HCT116 (cell line): ENCODE results near the gene WNT2B. TPM values are rescaled to one million over a fixed set of nuclear protein-coding genes. Genes with fewer than 3 reads are reported as not detected.

Experiments
- ATAC-seq: fragments of 200-7000 bp; cut with Tn5 transposase; 2 replicates; pipeline ENCODE4 v1.9.1; 2020; ENCODE audit warnings: mild to moderate bottlenecking, moderate library complexity
- BruUV-seq: library from RNA; stranded (reverse); fragments of 400-500 nt; replicated peaks from 2 replicates; lab custom pipeline; 2021; lab: Mats Ljungman, UMichigan
- CTCF ChIA-PET: fragments of 300-600 bp; sonication (Branson Sonifier 250); formaldehyde crosslinking; loops from one replicate; lab custom pipeline; 2021; ENCODE audit warnings: antibody characterized with exemption; lab: Charles Lee
- POLR2A ChIA-PET: fragments of 300-600, 350-600 bp; sonication (Branson Sonifier 250); formaldehyde crosslinking; loops from one replicate; lab custom pipeline; 2021; ENCODE audit warnings: antibody characterized with exemption; lab: Charles Lee
- RAD21 ChIA-PET, 2 experiments: fragments of 300-600 bp; sonication (Branson Sonifier 250); formaldehyde crosslinking; loops; one replicate each; lab custom pipeline; 2023; ENCODE audit warnings: low total read pairs in 2 of 2; ENCODE audit not compliant: uncharacterized antibody in 2 of 2, unreplicated experiment in 2 of 2, low non-redundant PET in 1 of 2; lab: Charles Lee
- DNase-seq: peaks from one replicate; pipeline ENCODE4 v3.0.0-alpha.2; 2010; ENCODE audit warnings: low read depth, low spot score
- H2AFZ ChIP-seq: fragments of 200-600 bp; shearing (Covaris generic), sonication (generic); 2 replicates; pipeline ENCODE4 v1.6.1; 2017; ENCODE audit warnings: low read depth, mixed run types, mixed read lengths, antibody characterized with exemption, low read length; ENCODE audit not compliant: poor library complexity, severe bottlenecking
- H3K27ac ChIP-seq: 2 replicates; pipeline ENCODE4 v1.5.1; 2012; ENCODE audit warnings: low read depth, low read length
- H3K27me3 ChIP-seq: fragments of 200-600 bp; sonication (generic); 2 replicates; pipeline ENCODE4 v1.6.1; 2016; ENCODE audit warnings: mixed run types, low read length, mixed read lengths; ENCODE audit not compliant: insufficient read depth
- H3K36me3 ChIP-seq, 2 experiments: fragments of 200-500 bp in 1 of 2; fragments of 200-600 bp in 1 of 2; sonication (Bioruptor generic) in 1 of 2; sonication (generic) in 1 of 2; 2 replicates each; pipeline versions ENCODE4 v1.5.1 to v1.6.1; 2014 to 2016; ENCODE audit warnings: low read length in 2 of 2, inconsistent platforms in 1 of 2, mixed read lengths in 1 of 2, mixed run types in 1 of 2; ENCODE audit not compliant: insufficient read depth in 2 of 2, control insufficient read depth in 1 of 2
- H3K4me1 ChIP-seq, 2 experiments: fragments of 200-600 bp in 1 of 2; sonication (generic) in 1 of 2; 2 replicates each; pipeline versions ENCODE4 v1.5.1 to v1.6.1; 2012 to 2017; ENCODE audit warnings: low read length in 2 of 2, inconsistent platforms in 1 of 2, mild to moderate bottlenecking in 1 of 2, mixed read lengths in 1 of 2, mixed run types in 1 of 2, moderate library complexity in 1 of 2; ENCODE audit not compliant: insufficient read depth in 2 of 2, control insufficient read depth in 1 of 2
- H3K4me2 ChIP-seq: fragments of 200-600 bp; sonication (generic); 2 replicates; pipeline ENCODE4 v1.6.1; 2017; ENCODE audit warnings: mixed run types, low read length, mixed read lengths
- H3K4me3 ChIP-seq, 2 experiments: fragments of 200-600 bp in 1 of 2; sonication (generic) in 1 of 2; replicated peaks in 1 of 2; 2 replicates each; pipeline ENCODE4 v1.5.1; 2011 to 2016; ENCODE audit warnings: low read length in 2 of 2, control low read depth in 1 of 2, low read depth in 1 of 2, mild to moderate bottlenecking in 1 of 2, mixed read lengths in 1 of 2, mixed run types in 1 of 2
- H3K79me2 ChIP-seq: fragments of 200-600 bp; sonication (generic); 2 replicates; pipeline ENCODE4 v1.6.1; 2017; ENCODE audit warnings: mild to moderate bottlenecking, mixed run types, low read length, moderate library complexity, mixed read lengths; ENCODE audit not compliant: insufficient read depth
- H3K9ac ChIP-seq: fragments of 200-600 bp; sonication (generic); 2 replicates; pipeline ENCODE4 v1.6.1; 2016; ENCODE audit warnings: low read length, mixed read lengths
- H3K9me2 ChIP-seq: fragments of 200-600 bp; sonication (generic), shearing (Covaris generic); 2 replicates; pipeline ENCODE4 v1.6.1; 2017; ENCODE audit warnings: mixed run types, mild to moderate bottlenecking, moderate library complexity; ENCODE audit not compliant: insufficient read depth
- H3K9me3 ChIP-seq, 2 experiments: fragments of 200-500 bp in 1 of 2; fragments of 200-600 bp in 1 of 2; sonication (Bioruptor generic) in 1 of 2; sonication (generic) in 1 of 2; 2 replicates each; pipeline ENCODE4 v1.6.1; 2014 to 2017; ENCODE audit warnings: low read length in 2 of 2, mixed read lengths in 2 of 2, inconsistent platforms in 1 of 2, low read depth in 1 of 2, mild to moderate bottlenecking in 1 of 2, mixed run types in 1 of 2, moderate library complexity in 1 of 2; ENCODE audit not compliant: control insufficient read depth in 1 of 2, insufficient read depth in 1 of 2
- H4K20me1 ChIP-seq: fragments of 200-600 bp; sonication (generic), shearing (Covaris generic); 2 replicates; pipeline ENCODE4 v1.6.1; 2017; ENCODE audit warnings: mixed run types, mild to moderate bottlenecking, moderate library complexity; ENCODE audit not compliant: insufficient read depth
- ATF3 ChIP-seq: IDR thresholded peaks from 2 replicates; pipeline ENCODE4 v1.6.1; 2012
- CBX3 ChIP-seq: IDR thresholded peaks from 2 replicates; pipeline ENCODE4 v1.6.1; 2012; ENCODE audit warnings: low read depth
- CEBPB ChIP-seq: IDR thresholded peaks from 2 replicates; pipeline ENCODE4 v1.6.1; 2012; ENCODE audit warnings: low read depth
- CTCF ChIP-seq, 3 experiments: fragments of 200-600 bp in 1 of 3; sonication (generic) in 1 of 3; IDR thresholded peaks in 2 of 3; conservative IDR thresholded peaks in 1 of 3; 2 replicates each; pipeline ENCODE4 v1.5.1; 2012 to 2017; ENCODE audit warnings: low read depth in 2 of 3, low read length in 2 of 3, antibody characterized with exemption in 1 of 3, borderline replicate concordance in 1 of 3, control low read depth in 1 of 3, mild to moderate bottlenecking in 1 of 3, mixed read lengths in 1 of 3, mixed run types in 1 of 3, moderate library complexity in 1 of 3; ENCODE audit not compliant: insufficient read depth in 1 of 3
- ELF1 ChIP-seq: IDR thresholded peaks from 2 replicates; pipeline ENCODE4 v1.6.1; 2012; ENCODE audit warnings: low read depth, borderline replicate concordance
- EZH2 ChIP-seq: fragments of 200-600 bp; sonication (generic); IDR thresholded peaks from 2 replicates; pipeline ENCODE4 v1.6.1; 2017; ENCODE audit warnings: antibody characterized with exemption, mixed run types
- EZH2phosphoT487 ChIP-seq: fragments of 200-600 bp; IDR thresholded peaks from 2 replicates; pipeline ENCODE4 v1.6.1; 2018; ENCODE audit warnings: antibody characterized with exemption, borderline replicate concordance
- FOSL1 ChIP-seq: IDR thresholded peaks from 2 replicates; pipeline ENCODE4 v1.6.1; 2012; ENCODE audit warnings: low read depth
- POLR2A ChIP-seq: IDR thresholded peaks from 2 replicates; pipeline ENCODE4 v1.7.0; 2011; ENCODE audit warnings: borderline replicate concordance; ENCODE audit not compliant: insufficient read depth, insufficient read length; ENCODE audit errors: extremely low read depth
- RAD21 ChIP-seq: IDR thresholded peaks from 2 replicates; pipeline ENCODE4 v1.6.1; 2012; ENCODE audit warnings: low read depth, mild to moderate bottlenecking
- SP1 ChIP-seq: IDR thresholded peaks from 2 replicates; pipeline ENCODE4 v1.6.1; 2012; ENCODE audit warnings: low read depth
- TCF7L2 ChIP-seq: IDR thresholded peaks from 2 replicates; pipeline ENCODE4 v1.7.0; 2011; ENCODE audit warnings: borderline replicate concordance, inconsistent platforms; ENCODE audit not compliant: insufficient read depth, insufficient read length; ENCODE audit errors: extremely low read depth
- YY1 ChIP-seq: IDR thresholded peaks from 2 replicates; pipeline ENCODE4 v1.6.1; 2011; ENCODE audit warnings: low read length, low read depth, moderate library complexity, mild to moderate bottlenecking; ENCODE audit not compliant: insufficient replicate concordance; ENCODE audit errors: extremely low read depth
- ZBTB33 ChIP-seq: IDR thresholded peaks from 2 replicates; pipeline ENCODE4 v1.6.1; 2011; ENCODE audit warnings: mild to moderate bottlenecking, low read length, moderate library complexity; ENCODE audit not compliant: insufficient replicate concordance; ENCODE audit errors: extremely low read depth
- ZFX ChIP-seq: fragments of 450-650 bp; IDR thresholded peaks from 2 replicates; pipeline ENCODE4 v1.6.1; 2017
- ZNF274 ChIP-seq: fragments of 200-500 bp; sonication (Bioruptor generic); IDR thresholded peaks from 2 replicates; pipeline ENCODE4 v1.6.1; 2014; ENCODE audit warnings: mild to moderate bottlenecking, low read depth, low read length, inconsistent platforms
- intact Hi-C: fragments of 100-400 bp; cut with micrococcal nuclease; formaldehyde crosslinking; loops from 2 replicates; pipeline ENCODE4 v1.10.0; 2022
- total RNA-seq: library from RNA; stranded (reverse); gene quantifications from one replicate; pipeline ENCODE4 v1.2.1, GENCODE V29; 2021; ENCODE audit not compliant: unreplicated experiment
- TF ChIP-seq, protein P1 (sequence below): IDR thresholded peaks from 2 replicates; pipeline ENCODE4 v1.6.1; 2012; ENCODE audit warnings: low read depth

The WNT2B gene
- total RNA-seq, 1 experiment from 2014 or later = 1.5 TPM

DNA sequence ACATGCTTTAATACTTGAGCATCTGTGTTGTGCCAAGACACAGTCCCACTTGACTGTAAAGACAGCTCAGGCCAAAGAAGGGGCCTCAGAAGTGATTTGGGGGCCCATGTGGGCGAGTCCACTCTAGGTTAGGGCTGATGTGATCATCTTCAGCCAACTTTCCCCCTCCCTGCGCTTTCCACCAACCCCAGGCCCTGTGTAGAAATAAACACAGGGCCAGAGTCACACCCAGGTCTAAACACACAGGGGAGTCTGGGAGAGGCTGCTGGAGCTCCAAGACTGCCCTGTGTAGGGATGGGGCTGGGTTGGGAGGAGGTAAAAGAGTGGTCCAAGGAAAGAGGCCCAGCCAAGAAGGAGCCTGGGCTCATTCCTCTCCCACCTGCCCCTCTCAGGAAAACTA lies 2.5 kb upstream of the WNT2B start:
- Histone ChIP-seq H2AFZ (no peak overlapping the region), H3K9me3 (no peaks in the 10 kb centered on the region), H3K4me1 (peaks cover 9 to 22% of the 10 kb centered on the region in 2 experiments; a peak in 3 of 4 replicates), H3K4me2 (no peak overlapping the region), H3K36me3 (no peaks in the 10 kb centered on the region), H3K27me3 (no peaks in the 10 kb centered on the region), H3K27ac (no peak overlapping the region), H3K9me2 (no peaks in the 10 kb centered on the region), H3K4me3 (no peak overlapping the region), H4K20me1 (no peaks in the 10 kb centered on the region), H3K9ac (no peak overlapping the region), H3K79me2 (no peaks in the 10 kb centered on the region)
- ChIA-PET RAD21 (no interaction called here), POLR2A (no interaction called here), CTCF (no interaction called here)
- intact Hi-C loops = loop anchor here (10.0 kb wide), 1 partner anchor 108 kb away; the partner anchor contains the start of genes CAPZA1 and ST7L
- DNase-seq (no peak), ATAC-seq (no peak)
- TF ChIP-seq TCF7L2 (no peak), ATF3 (no peak), ZFX (no peak), CBX3 (no peak), POLR2A (no peak), RAD21 (no peak), CEBPB (no peak), SP1 (no peak), EZH2 (no peak), ZNF274 (no peak), EZH2phosphoT487 (no peak), FOSL1 (no peak), YY1 (no peak), ELF1 (no peak), CTCF (IDR thresholded peaks at IDR 0.05 in 2 of 3, conservative IDR thresholded peaks at IDR 0.05 in 1 of 3; ENCODE audit: borderline replicate concordance in 1 of 3, insufficient read depth in 1 of 3, low read depth in 2 of 3, low read length in 2 of 3) (no peak), ZBTB33 (no peak)
- TF ChIP-seq, protein P1, sequence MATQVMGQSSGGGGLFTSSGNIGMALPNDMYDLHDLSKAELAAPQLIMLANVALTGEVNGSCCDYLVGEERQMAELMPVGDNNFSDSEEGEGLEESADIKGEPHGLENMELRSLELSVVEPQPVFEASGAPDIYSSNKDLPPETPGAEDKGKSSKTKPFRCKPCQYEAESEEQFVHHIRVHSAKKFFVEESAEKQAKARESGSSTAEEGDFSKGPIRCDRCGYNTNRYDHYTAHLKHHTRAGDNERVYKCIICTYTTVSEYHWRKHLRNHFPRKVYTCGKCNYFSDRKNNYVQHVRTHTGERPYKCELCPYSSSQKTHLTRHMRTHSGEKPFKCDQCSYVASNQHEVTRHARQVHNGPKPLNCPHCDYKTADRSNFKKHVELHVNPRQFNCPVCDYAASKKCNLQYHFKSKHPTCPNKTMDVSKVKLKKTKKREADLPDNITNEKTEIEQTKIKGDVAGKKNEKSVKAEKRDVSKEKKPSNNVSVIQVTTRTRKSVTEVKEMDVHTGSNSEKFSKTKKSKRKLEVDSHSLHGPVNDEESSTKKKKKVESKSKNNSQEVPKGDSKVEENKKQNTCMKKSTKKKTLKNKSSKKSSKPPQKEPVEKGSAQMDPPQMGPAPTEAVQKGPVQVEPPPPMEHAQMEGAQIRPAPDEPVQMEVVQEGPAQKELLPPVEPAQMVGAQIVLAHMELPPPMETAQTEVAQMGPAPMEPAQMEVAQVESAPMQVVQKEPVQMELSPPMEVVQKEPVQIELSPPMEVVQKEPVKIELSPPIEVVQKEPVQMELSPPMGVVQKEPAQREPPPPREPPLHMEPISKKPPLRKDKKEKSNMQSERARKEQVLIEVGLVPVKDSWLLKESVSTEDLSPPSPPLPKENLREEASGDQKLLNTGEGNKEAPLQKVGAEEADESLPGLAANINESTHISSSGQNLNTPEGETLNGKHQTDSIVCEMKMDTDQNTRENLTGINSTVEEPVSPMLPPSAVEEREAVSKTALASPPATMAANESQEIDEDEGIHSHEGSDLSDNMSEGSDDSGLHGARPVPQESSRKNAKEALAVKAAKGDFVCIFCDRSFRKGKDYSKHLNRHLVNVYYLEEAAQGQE = no peak
- BruUV-seq = no TSS peak
